GM19468 (cell line): ENCODE results near the gene GPD1.

Experiments used
- ATAC-seq: cut with Tn5 transposase; IDR thresholded peaks from one replicate; pipeline ENCODE4 v1.9.1; 2021; ENCODE audit warnings: mild to moderate bottlenecking, moderate library complexity, moderate number of reproducible peaks; ENCODE audit not compliant: unreplicated experiment; ENCODE audit errors: extremely low read depth

Gene GPD1

GRCh38 chr12:50103767-50104321 lies at the start of gene GPD1:
Gene GPD1 (plus strand): TSS chr12:50104008. CDS start chr12:50104051, 43 bp downstream.
- no peak for ATAC-seq

- no peak for ATAC-seq
Observed at GRCh38 chr12:50055831-50056638, 47.8 kb upstream of the GPD1 start.

- ATAC-seq, result no peak
Observed at GRCh38 chr12:50056639-50056976, 47.2 kb upstream of the GPD1 start.

GRCh38 chr12:50057000-50057841 lies 46.6 kb upstream of the GPD1 start, which contains the start of gene ASIC1:
Gene ASIC1 (plus strand): TSS chr12:50057596. CDS start chr12:50058767, 1,171 bp downstream.
- no peak for ATAC-seq

- ATAC-seq, result no peak
Observed at GRCh38 chr12:50057896-50058670, 45.7 kb upstream of the GPD1 start.

GRCh38 chr12:50058743-50059312 lies 45.0 kb upstream of the GPD1 start:
- ATAC-seq, result no peak

GRCh38 chr12:50059440-50060119 lies 44.2 kb upstream of the GPD1 start:
- ATAC-seq, result no peak

GRCh38 chr12:50060120-50060468 lies 43.7 kb upstream of the GPD1 start:
- ATAC-seq, result no peak

- no peak for ATAC-seq
Observed at GRCh38 chr12:50061171-50061570, 42.6 kb upstream of the GPD1 start.

- ATAC-seq, result no peak
Observed at GRCh38 chr12:50061946-50062686, 41.7 kb upstream of the GPD1 start.

GRCh38 chr12:50062728-50063460 lies 40.9 kb upstream of the GPD1 start:
- ATAC-seq, result no peak

GRCh38 chr12:50065726-50066310 lies 38.0 kb upstream of the GPD1 start:
- ATAC-seq, result no peak

GRCh38 chr12:50066402-50066801 lies 37.4 kb upstream of the GPD1 start:
- no peak for ATAC-seq

GRCh38 chr12:50069069-50069468 lies 34.7 kb upstream of the GPD1 start:
- ATAC-seq, result no peak

- no peak for ATAC-seq
Observed at GRCh38 chr12:50069539-50069938, 34.3 kb upstream of the GPD1 start.

- ATAC-seq, result no peak
Observed at GRCh38 chr12:50070314-50071060, 33.3 kb upstream of the GPD1 start.
